GM08714 (cell line): ENCODE results near the gene PACSIN3.
A peak's percentile ranks its signal among the peaks of the same experiment; 100 is the strongest.

Experiments
- H3K4me3 ChIP-seq: fragments of 200-500 bp; sonication (Bioruptor generic); 2 replicates; pipeline ENCODE4 v1.5.1; 2014; ENCODE audit warnings: mild to moderate bottlenecking, low read length, inconsistent platforms
- ZNF274 ChIP-seq: IDR thresholded peaks from 2 replicates; pipeline ENCODE4 v1.6.1; 2012; ENCODE audit warnings: mild to moderate bottlenecking, low read depth, low read length

PACSIN3 gene

DNA sequence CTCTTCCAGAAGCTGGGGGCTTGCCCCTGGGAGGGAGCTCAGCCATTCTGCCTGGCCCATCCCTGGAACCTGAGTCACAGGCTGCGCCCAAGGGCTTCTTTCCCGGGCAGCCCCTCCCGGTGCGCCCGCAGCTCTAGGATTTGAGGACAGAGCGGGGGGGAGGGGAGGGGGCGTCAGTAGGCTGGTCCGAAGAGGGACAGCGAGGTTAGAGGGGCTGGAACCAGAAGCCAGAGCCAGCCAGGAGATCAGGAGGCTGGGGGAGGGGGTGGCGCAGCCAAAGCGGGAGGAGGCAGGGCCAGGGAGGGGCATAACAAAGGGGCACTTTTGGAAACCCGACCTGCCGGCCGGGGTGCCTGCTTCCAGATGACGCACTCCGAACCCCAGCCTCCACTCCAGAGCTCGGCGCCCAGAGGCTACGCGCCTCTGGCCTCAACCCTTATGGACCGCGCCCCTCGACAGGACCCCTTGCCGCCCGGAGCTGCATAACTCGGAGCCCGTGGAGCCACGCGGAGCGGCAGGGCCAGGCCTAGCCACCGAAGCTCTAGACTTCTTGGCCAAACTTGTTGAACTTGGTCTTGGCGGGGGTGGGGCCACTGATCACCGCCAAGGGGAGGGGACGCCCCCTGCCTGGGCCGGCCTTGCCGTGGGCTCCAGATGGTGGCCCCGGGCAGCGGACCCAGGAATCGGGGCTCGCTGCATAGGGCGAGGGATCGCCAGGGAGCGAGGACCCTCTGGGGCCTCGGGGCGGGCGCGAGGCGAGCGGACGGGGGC, 744 bp downstream of the PACSIN3 start:
- no peak for TF ChIP-seq ZNF274
- peak overlapping the region; percentile 54; the same call in 1 of the 2 replicates for H3K4me3 ChIP-seq

DNA sequence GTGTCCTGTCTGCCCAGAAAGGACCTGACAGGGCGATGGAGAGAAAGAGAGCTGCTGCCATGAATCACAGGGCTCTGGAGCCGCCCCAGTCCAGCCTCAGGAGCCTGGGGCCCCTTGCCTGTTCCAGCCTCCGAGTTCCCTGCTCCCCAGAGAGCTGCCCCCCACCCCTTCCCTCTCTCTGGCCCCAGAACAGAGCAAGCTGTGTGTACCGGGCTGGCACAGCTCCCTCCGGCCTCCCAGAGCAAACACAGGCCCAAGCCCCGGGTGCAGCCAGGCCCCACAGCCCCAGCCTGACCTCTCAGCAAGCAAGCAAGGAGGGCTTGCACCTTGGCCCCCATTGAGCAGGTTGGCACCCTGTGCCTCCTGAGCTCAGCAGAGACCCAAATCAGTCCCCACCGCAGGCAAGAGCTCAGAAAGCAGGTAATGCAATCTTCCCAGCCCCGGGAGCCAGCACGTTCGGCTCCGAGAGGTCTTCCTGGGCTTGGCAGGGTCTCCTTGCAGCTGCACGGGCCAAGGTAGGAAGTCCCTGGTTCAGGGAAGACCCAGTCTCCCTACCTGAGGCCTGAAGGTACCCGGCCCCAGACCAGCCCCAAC, 1.4 kb downstream of the PACSIN3 start:
- no peak for TF ChIP-seq ZNF274
- no peak overlapping the region for H3K4me3 ChIP-seq

DNA sequence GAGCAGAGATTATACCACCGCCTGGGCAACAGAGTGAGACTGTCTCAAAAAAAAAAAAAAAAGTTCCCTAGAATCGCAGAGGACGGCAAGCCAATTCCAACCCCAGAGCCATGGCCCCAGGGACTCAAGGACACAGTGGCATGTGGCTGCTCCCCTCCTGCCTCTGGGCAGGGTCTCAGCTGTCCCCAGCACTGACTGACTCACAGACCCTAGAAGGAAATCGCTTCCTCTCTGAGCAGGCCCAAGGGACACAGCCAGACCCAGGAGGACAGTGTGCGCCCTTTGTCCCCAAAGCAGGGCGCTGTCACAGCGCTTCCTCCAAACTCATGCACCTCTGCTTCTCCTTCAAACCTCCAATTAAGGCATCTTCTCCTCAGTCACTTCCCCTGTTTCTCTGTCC, 2.3 kb downstream of the PACSIN3 start:
- TF ChIP-seq ZNF274 = no peak
- no peak overlapping the region for H3K4me3 ChIP-seq

DNA sequence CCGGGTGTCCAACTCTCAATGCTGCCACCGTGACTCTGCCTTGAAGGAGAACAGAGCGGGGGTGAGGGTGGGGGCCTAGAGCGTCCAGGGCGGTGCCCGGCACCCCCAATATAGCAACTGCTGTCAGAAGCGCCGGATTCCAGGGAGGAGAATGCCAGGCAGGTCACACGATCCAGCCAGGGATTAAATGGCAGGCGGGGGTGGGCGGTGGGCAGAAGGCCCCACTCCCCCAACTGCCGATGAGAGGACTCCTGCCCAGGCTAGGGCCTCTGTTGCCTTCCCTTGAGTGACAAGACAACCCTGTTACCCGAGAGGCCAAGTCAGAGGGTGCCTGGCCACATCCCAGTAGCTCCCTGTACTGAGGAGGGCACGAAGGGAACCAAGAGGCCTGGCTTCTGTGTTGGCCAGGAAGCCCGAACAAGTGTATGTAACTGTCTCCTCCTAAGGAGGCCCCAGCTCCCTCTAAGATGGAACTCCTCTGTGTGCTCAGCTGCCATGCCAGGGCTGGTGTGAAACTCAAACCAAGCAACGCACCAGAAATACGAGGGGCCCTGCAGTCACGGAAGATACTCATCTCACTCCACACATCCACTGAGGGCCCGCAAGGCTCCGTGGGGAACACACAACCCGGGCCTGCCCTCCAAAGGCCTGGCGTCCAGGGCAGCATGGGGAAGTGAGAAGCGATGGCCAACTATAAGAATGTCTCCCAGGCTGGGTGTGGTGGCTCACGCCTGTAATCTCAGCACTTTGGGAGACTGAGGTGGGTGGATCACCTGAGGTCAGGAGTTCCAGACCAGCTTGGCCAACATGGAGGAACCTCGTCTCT, 3.0 kb downstream of the PACSIN3 start:
- TF ChIP-seq ZNF274 = no peak
- no peak overlapping the region for H3K4me3 ChIP-seq

DNA sequence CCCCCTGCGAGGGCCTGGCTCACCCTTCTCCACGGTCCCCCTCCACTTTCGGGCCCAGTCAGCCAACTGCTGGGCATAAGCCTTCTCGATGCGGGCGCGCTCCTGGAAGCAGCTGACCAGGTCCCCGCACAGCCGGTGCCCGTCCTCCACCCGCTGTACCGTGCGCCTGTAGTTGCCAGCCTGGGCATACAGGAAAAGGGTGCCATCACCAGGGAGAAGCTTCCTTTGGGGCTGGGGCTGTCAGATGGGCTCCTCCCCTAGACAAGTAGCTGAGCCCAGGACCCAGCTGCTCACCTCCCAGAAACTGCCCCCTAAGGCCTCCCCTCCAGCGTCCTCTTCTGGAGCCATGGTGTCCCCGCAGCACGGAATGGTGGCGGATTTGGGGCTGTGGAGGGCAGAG, 3.9 kb downstream of the PACSIN3 start:
- TF ChIP-seq ZNF274 = no peak
- no peak overlapping the region for H3K4me3 ChIP-seq

DNA sequence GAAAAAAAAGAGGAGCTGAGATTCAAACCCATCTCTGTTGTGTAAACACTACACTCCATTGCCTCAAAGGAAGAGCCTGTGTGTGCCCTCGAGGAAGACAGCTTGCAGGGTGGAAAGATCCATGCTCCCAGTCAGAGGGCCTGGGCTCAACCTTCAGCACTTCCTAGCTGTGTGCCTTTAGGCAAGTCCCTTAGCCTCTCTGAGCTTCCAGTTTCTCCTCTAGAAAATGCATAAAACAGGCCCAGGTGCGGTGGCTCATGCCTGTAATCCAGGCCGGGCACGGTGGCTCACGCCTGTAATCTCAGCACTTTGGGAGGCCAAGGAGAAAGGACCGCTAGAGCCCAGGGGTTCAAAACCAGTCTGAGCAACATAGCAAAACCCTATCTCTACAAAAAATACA, 5.0 kb downstream of the PACSIN3 start:
- TF ChIP-seq ZNF274 = no peak
- H3K4me3 ChIP-seq = no peak overlapping the region

DNA sequence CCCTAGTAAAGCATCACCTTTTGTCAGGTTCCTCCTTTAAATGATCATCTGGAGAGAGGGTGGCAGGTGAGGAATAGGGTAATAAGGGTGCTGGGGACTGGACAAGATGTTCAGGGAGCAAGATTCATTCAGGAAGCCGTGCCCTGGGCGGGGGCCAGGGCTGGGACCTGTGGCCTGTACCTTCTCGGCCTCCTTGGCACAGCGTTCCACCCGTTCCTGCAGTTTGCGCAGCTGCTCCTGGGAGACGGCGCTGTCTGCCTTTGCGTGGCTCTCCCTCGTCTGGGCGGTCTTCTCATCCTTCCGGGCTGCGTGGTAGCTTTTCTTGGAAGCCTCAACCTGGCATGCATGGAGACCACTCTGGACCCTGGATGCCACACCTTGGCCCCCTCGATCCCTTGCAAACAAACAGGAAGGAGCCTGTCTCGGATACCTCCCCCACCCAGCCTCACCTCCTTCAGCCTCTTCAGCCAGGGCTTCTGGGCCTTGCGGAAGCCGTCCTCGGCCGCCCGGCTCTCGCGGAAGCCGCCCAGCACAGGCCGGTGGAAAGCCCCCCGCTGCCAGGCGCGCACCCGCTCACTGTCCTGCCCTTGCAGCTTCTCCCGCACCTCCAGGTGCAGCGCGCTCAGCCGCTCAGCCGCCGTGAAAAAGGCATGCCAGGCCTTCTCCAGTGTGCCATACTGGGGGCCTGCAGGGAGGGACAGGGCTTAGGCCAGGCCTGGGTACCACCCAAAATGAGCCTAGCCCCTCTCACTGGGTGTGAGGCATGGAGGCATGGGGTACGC, 6.0 kb downstream of the PACSIN3 start:
- no peak overlapping the region for H3K4me3 ChIP-seq
- TF ChIP-seq ZNF274 = no peak

DNA sequence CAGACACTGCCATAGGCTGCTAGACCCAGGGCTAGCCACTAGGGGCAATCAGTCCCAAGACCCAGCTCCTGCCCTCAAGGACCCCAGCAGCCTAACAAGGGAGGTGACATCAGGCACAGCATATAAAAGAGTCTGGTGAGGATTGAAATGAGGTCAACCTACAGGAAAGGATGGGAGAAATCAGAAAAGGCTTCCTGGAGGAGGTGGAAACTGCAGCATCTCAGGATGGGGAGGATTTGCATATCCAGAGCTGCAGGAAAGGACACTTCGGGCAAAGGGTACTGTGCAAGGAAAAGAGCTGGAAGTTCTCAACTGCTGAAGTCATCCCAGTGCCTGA, 6.6 kb downstream of the PACSIN3 start:
- TF ChIP-seq ZNF274 = no peak
- H3K4me3 ChIP-seq = no peak overlapping the region

DNA sequence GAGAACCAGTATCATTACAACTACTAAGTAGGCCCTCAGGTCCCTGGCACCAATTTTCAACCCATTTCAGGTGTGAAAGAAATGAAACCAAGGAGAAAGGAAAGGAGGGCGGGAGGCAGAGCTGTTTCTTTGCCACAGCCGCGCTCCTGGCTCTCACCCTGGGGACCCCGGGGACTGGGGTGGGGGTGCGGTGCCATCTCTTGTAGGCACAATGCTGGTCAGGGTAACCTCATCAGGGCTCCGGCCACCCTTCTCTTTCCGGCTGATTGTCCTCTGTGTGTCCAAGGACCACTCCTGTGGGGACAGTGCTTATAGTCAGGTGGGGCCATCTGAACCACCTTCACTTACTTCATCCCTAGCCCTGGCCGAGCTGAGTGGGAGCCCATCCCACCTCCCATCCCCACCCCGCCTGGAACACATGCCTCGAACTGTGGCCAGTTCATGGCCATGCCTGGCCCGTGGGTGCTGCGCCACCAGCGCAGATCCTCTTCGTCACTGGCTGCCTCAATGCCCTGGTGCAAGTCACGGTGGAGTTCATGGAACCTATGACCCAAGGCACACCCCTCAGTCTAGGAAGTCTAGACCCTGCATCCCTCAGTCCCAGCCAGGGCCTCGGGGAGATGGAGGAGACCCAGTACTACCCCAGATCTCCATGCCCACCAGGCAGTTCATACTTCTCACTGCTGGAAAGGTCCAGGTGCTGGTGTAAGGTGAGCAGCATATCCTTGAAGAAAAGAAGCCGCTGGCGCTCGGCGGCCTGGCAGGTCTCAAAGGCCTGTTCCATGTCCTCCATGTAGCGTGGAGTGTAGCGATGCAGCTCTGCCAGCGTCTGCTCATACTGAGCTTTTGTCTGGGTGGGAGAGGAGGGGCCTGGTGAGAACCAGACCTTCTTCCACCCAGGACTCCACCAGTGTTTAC, 7.2 kb downstream of the PACSIN3 start:
- no peak for TF ChIP-seq ZNF274
- no peak overlapping the region for H3K4me3 ChIP-seq

DNA sequence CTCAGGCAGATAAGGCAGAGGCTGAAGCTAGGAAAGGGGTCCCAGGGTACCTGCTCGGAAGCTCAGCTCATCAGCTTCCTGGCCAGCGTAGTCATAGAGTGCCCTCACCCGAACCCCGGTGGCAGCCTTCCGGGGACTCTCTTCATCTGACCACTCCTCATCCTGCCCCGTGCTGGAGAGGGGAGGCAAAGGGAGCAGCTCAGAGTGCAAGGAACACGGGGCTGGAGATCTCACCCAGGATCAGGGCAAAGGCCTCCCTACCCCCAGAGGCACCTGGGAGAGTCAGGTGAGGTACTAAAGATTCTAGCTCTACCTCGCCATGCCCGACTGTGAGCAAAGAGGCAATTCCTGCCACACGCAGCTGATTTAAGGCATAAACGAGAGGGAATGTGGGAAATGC, 7.9 kb downstream of the PACSIN3 start:
- no peak for TF ChIP-seq ZNF274
- H3K4me3 ChIP-seq = no peak overlapping the region

DNA sequence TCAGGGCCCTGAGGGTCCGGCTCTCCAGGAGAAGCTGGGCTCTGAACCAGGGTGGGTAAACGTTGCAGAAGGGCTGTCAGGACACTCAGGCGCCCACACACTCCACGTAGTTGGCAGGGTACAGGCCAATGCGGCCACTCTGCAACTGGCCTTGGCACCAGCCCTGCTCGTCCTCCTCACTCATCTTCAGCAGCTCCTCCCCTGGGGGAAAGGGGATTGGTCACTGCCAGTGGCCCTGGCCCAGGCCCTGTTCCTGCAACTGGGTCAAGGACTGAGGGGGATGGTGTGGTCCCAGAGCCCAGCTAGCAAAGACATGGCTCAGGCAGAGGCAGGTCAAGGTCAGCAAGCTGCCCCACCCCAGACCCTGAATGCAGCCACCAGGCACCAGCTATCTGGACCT, 8.4 kb downstream of the PACSIN3 start:
- no peak overlapping the region for H3K4me3 ChIP-seq
- TF ChIP-seq ZNF274 = no peak

DNA sequence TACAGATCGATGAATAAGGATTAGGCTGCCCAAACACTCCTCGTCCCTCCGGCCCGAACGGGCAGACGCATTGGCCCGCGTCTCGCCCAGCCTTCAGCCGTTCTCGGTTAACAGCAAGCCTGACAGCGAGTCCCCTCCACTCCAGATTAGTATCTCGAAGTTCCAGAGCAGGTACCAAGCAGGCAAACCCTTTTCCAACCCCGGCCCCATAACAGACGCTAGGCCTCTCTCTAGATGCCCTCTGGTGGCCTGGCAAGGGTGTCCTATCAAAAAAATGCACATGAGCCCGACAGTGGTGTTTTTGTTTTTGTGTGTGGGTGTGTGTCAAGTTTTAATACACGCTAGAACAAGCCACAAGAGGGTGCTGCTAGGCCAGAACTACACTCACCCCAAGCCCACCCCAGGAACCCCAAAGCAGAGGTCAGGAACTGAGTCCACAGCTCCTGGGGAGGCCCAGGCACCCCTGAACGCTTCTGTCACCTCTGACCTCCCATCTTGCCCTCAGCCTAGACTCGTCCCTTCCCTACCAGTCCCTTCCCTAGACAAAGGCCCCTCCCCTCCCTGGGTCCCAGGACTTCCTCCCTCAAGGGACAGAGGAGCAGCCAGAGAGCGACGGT, 8.9 kb downstream of the PACSIN3 start:
- H3K4me3 ChIP-seq = peak overlapping the region; percentile 74; the same call in 1 of the 2 replicates
- no peak for TF ChIP-seq ZNF274
